NCI-H510A (cell line): ENCODE data around the gene AGPAT2.

ENCODE experiments used
- DNase-seq: peaks from one replicate; lab custom pipeline; 2025; lab: John Stamatoyannopoulos, UW

AGPAT2 gene

GRCh38 chr9:136673088-136673974 is 13.9 kb downstream of the AGPAT2 start:
- no peak for DNase-seq

DNA sequence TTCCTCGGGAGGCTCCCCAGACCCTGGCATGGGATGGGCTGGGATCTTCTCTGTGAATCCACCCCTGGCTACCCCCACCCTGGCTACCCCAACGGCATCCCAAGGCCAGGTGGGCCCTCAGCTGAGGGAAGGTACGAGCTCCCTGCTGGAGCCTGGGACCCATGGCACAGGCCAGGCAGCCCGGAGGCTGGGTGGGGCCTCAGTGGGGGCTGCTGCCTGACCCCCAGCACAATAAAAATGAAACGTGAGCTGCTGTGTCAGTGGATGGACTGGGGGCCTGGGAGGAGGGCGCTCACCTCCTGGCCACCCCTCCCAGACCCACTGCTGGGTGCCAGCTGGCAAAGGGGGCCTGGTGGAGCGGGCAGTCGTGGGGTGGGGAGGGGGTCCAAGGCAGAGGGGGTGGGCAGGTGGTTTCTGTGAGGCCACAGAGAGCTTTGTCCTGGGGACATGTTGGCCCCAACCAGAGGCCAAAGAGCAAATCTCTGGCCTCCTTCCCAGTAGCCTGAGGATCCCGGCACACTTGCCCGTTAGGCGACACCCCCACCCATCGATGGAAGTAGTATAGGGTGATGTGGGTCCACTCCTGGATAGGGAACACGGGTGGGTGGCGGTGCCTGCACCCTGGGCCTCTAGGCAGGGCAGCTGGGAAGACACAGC is 14.7 kb downstream of the AGPAT2 start:
- no peak for DNase-seq

DNA sequence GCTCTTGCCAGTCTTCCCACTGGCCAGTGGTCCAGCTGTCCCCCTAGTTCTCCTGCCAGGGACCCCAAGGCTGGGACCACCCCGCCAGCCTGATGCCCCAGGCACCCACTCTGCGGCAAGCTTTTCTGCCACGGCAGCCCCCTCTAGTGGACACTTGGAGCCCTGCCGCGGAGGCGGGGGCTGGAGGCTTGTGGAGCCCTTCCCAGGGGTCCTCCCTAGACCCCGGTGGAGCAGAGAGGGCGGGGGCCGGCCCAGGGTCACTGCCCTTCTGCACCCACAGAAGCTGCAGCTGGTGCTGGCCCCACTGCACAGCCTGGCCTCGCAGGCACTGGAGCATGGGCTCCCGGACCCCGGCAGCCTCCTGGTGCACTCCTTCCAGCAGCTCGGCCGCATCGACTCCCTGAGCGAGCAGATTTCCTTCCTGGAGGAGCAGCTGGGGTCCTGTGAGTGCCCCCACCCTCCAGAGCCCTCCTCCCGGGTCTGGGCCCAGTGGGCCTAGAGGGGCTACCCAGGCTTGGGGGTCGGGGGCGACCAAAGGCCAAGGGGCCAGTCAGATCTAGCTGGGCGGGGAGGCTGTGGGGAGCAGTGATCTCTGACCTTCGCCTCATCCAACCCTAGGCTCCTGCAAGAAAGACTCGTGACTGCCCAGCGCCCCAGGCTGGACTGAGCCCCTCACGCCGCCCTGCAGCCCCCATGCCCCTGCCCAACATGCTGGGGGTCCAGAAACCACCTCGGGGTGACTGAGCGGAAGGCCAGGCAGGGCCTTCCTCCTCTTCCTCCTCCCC is 15.4 kb downstream of the AGPAT2 start:
- no peak for DNase-seq

- DNase-seq, result no peak
Measured at GRCh38 chr9:136671254-136671614, 16.0 kb downstream of the AGPAT2 start.

DNA sequence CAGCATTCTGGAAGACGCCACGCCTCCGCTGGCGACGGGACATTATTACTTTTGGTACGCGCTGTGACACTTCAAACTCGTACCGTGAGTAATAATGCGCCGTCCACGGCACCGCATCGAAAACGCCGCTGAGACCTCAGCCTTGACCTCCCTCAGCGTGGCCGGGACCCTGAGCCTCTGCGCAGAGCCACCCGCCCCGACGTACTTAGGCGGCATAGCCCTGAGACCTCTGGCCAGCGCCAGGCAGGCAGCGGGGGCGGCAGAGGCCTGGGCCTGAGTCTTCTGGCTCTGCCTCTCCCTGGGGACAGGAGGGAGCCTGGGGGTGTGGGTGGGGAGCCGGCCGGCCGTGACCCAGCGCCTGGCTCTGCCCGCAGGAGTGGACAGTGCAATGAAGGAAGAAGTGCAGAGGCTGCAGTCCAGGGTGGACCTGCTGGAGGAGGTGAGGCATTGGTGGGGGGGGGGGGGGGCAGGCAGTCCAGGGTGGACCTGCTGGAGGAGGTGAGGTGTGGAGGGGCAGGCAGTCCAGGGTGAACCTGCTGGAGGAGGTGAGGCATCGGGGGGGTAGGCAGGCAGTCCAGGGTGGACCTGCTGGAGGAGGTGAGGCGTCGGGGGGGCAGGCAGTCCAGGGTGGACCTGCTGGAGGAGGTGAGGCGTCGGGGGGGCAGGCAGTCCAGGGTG is 16.5 kb downstream of the AGPAT2 start:
- DNase-seq, result no peak

DNA sequence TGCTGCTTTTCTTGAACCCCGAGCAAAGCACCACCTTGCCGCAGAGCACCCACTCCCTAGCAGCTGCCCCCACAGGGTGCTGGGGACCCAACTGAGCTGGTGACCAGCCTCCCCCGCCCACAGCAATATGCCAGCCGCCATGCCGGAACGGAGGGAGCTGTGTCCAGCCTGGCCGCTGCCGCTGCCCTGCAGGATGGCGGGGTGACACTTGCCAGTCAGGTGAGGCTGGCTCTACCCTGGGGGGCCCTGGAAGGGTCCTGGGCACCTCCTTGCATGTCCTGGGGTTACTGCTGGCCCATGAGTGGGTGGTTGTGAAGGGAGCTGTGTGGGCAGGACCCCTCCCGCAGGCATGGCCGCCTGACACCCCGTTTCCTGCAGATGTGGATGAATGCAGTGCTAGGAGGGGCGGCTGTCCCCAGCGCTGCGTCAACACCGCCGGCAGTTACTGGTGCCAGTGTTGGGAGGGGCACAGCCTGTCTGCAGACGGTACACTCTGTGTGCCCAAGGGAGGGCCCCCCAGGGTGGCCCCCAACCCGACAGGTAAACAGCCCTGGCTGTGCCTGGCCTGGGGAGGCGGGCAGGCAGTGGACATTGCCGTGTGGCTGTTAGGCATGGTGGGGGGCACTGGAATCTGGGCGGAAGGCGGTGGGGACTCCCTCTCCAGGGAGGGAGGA is 17.3 kb downstream of the AGPAT2 start:
- DNase-seq, result no peak

GRCh38 chr9:136668983-136669790 is 18.1 kb downstream of the AGPAT2 start:
- DNase-seq, result no peak

DNA sequence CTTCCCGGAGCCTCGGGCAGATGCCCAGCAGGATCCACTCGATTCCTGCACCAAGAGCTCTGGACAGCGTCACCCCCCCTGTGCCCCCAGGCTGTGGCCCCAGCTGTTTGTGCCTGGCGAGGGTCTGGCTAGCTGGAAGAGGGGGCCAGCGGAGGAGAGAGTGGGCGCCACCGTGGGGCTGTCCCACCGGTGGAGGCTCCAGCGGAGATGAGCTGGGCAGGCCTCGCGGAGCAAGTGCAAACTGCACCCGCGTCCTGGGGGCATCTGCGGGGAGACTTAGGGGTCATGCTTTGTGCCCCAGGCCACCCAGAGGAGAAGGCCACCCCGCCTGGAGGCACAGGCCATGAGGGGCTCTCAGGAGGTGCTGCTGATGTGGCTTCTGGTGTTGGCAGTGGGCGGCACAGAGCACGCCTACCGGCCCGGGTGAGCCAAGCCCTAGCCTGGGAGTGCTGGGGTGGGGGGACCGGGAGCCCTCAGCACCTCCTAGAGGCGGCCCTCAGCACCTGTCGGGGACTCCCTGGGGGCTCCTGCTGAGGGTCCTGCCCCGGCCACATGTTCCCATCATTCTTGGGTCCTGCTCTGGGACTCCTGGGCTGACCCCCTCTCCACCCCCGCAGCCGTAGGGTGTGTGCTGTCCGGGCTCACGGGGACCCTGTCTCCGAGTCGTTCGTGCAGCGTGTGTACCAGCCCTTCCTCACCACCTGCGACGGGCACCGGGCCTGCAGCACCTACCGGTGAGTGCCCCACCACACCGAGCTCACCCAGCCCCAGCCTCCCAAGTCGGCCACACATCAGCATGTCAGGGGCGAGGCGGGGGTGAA is 19.1 kb downstream of the AGPAT2 start:
- no peak for DNase-seq

DNA sequence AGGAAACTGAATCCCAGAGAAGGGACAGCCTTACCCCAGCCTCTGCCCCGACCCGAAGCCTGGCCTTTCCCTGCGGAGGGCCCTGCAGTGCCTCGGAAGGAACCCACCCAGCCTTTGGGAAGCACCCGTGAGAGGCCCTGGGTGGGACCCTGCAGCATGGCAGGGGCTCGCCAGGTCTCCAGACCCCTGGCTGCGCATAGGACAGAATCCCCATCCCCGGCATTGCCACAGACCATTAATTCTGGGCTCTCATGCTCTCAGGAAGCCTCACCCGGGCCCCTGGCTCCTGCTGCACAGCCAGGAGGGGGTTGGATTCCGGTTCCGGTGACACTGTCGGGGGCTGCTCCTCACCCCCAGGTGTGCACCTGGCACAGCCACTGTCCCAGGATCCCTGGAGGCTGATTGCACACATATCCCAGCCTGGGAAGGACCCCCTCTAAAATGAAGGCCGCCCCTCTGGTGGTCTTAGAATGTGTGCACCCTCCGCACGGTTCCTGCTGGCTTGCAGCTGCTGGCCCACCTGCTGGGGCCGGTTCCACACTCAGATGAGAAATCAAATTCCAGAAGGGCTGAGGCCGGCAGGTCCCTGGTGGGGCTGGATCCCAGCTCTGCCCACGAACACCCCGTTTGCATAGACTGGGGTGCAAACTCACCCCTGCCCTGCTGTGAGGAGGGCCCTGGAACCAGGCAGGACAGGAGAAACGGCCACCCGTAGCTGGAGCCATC is 19.9 kb downstream of the AGPAT2 start:
- DNase-seq, result no peak

- no peak for DNase-seq
Measured at GRCh38 chr9:136666372-136667213, 20.7 kb downstream of the AGPAT2 start.

GRCh38 chr9:136665704-136666371 is 21.4 kb downstream of the AGPAT2 start:
- no peak for DNase-seq

GRCh38 chr9:136665111-136665703 is 22.1 kb downstream of the AGPAT2 start:
- DNase-seq, result no peak

DNA sequence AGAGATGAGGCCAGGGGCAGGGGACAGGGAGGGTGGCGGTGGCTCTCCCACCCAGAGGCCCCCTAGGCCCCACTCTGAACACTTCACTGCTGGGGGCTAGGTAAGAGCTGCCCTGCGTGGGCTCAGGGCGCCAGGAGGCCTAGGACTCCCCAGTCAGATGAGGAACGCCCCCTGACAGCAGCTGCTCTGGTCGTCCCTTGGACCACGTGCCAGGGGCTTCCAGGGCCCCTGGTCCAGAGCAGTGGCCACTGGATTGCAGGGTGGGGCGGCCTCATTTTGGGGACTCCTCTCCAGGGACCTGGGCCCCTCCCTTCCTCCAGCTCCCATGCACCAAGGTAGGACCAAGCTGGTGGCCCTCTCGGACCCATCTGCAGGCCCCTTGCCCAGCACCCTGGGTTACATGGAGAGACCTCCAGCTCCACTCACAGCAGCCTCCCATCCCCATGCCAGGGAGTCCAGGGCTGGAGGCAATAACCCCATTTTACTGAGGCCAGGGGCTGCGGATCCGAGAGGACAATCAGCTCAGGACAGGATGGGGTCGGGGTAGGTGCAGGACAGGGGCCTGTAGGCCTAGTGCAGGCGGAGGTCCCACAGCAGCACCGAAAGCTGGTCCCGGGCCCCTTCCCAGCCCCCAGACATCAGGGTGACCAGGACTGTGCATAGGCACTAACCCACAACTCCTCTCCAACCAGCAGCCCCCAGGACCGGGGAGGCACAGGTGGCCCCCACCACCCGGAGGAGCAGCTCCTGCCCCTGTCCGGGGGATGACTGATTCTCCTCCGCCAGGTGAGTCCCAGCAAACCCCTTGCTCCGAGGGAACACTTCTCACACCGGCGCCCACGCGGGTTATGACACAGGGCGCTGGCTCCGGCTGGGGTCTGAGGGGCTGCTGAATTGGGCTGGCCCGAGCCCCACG is 23.0 kb downstream of the AGPAT2 start:
- no peak for DNase-seq

DNA sequence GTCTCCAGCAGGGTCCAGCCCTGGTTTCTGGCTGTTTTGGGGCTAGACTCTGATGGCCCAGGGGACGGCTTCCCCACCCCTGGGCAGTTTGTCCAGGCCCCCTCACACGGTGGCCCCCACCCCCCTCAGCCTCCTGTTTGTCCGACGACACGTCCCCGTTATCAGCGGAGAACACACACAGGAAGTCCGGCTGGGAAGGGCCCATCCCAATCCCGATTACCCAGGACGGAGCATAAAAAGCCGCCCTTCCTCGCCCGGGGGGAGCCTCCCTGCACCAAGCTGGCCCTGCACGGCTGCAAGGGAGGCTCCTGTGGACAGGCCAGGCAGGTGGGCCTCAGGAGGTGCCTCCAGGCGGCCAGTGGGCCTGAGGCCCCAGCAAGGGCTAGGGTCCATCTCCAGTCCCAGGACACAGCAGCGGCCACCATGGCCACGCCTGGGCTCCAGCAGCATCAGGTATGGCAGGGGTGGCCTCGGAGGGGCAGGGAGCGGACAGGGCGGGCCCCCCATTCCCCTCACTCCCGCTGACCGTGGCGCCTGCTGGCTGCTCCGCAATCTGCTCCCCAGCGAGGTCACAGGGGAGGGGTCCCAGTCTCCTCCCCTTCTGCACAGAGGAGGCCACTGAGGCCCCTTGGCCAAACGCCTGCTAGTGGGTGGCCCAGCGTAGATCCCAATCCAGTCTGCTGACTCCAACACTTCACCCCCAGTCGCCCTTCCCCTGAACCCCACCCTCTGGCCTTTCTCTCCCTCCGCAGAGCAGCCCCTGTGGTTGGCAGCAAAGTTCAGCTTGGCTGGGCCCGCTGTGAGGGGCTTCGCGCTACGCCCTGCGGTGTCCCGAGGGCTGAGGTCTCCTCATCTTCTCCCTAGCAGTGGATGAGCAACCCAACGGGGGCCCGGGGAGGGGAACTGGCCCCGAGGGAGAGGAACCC is 24.3 kb downstream of the AGPAT2 start, which contains the start of gene EGFL7:
Gene EGFL7, plus strand, starts transcription at position 261 of the 926 bp plus-strand sequence. CDS start 5,367 bp downstream, outside the sequence.
- DNase-seq, result no peak

GRCh38 chr9:136662326-136662655 is 25.0 kb downstream of the AGPAT2 start:
- no peak for DNase-seq
